Measurements from ENCODE around the gene TMEM233. TPM values are rescaled to one million over a fixed set of nuclear protein-coding genes. Genes with fewer than 3 reads are reported as not detected.
A peak's percentile ranks its signal among the peaks of the same experiment; 100 is the strongest.

The TMEM233 gene
- total and polyA plus RNA-seq, 2 experiments from 2014 or later: not detected

- WGBS (ENCODE audit: low lambda C conversion rate, missing lambda C conversion rate): 35% methylated on average over 9 of the region's 9 CpGs
- Histone ChIP-seq H4K20me1 (ENCODE audit: insufficient read depth, poor library complexity, severe bottlenecking) (no peaks in the 10 kb centered on the region), H3K79me2 (peaks cover 24% of the 10 kb centered on the region), H2AFZ (peak overlapping the region; percentile 46), H3K4me2 (peak overlapping the region; percentile 74), H3K36me3 (replicated peaks; ENCODE audit: insufficient read depth, low read depth) (no peaks in the 10 kb centered on the region), H3K9me2 (replicated peaks; ENCODE audit: insufficient read depth) (no peaks in the 10 kb centered on the region), H3K27ac (no peak overlapping the region), H3K4me3 (peak overlapping the region; percentile 2), H3K4me1 (ENCODE audit: insufficient read depth) (peaks cover 19% of the 10 kb centered on the region), H3K27me3 (no peaks in the 10 kb centered on the region), H3K9me3 (ENCODE audit: low read depth) (no peaks in the 10 kb centered on the region)
- TF ChIP-seq EZH2 (IDR thresholded peaks at IDR 0.05; ENCODE audit: borderline replicate concordance) (no peak), CTCF (IDR thresholded peaks at IDR 0.05; ENCODE audit: poor library complexity) (no peak), EZH2phosphoT487 (IDR thresholded peaks at IDR 0.05; ENCODE audit: low read depth, severe bottlenecking, unreplicated experiment) (no peak)
- no peak for DNase-seq (ENCODE audit: low spot score)
Observed at GRCh38 chr12:119666900-119667576, 73.5 kb downstream of the TMEM233 start.

GRCh38 chr12:119667577-119668323 is 74.2 kb downstream of the TMEM233 start, which contains the start of gene PRKAB1:
PRKAB1 (plus strand) TSS chr12:119668133; CDS start chr12:119668245, 112 bp downstream.
- peak within 1 kb of the TSS; percentile 57 for H2AFZ ChIP-seq
- H3K27ac ChIP-seq: peak within 1 kb of the TSS; percentile 94
- H3K79me2 ChIP-seq: peaks cover 31% of the 10 kb centered on the region
- H4K20me1 ChIP-seq (ENCODE audit: insufficient read depth, poor library complexity, severe bottlenecking): no peaks in the 10 kb centered on the region
- peak; percentile 99 for DNase-seq (ENCODE audit: low spot score)
- no peaks in the 10 kb centered on the region for H3K9me2 ChIP-seq (replicated peaks; ENCODE audit: insufficient read depth)
- TF ChIP-seq EZH2 (IDR thresholded peaks at IDR 0.05; ENCODE audit: borderline replicate concordance) (no peak), CTCF (IDR thresholded peaks at IDR 0.05; ENCODE audit: poor library complexity) (peak; percentile 96)
- no peaks in the 10 kb centered on the region for H3K27me3 ChIP-seq
- H3K9me3 ChIP-seq (ENCODE audit: low read depth): no peaks in the 10 kb centered on the region
- peak within 1 kb of the TSS; percentile 93 for H3K4me2 ChIP-seq
- H3K4me3 ChIP-seq: peak within 1 kb of the TSS; percentile 52
- peaks cover 19% of the 10 kb centered on the region for H3K4me1 ChIP-seq (ENCODE audit: insufficient read depth)
- WGBS (ENCODE audit: low lambda C conversion rate, missing lambda C conversion rate): 1% methylated on average over 69 of the region's 69 CpGs
- no peaks in the 10 kb centered on the region for H3K36me3 ChIP-seq (replicated peaks; ENCODE audit: insufficient read depth, low read depth)

GRCh38 chr12:119668324-119668841 is 74.8 kb downstream of the TMEM233 start:
- Histone ChIP-seq H3K4me3 (peak overlapping the region; percentile 52), H2AFZ (peak overlapping the region; percentile 57), H3K27me3 (no peaks in the 10 kb centered on the region), H3K27ac (peak overlapping the region; percentile 94), H3K79me2 (peaks cover 37% of the 10 kb centered on the region), H3K4me2 (peak overlapping the region; percentile 93), H3K36me3 (replicated peaks; ENCODE audit: insufficient read depth, low read depth) (no peaks in the 10 kb centered on the region), H3K9me3 (ENCODE audit: low read depth) (no peaks in the 10 kb centered on the region), H3K4me1 (ENCODE audit: insufficient read depth) (peaks cover 19% of the 10 kb centered on the region), H4K20me1 (ENCODE audit: insufficient read depth, poor library complexity, severe bottlenecking) (no peaks in the 10 kb centered on the region), H3K9me2 (replicated peaks; ENCODE audit: insufficient read depth) (no peaks in the 10 kb centered on the region)
- TF ChIP-seq EZH2 (IDR thresholded peaks at IDR 0.05; ENCODE audit: borderline replicate concordance): no peak
- no peak for TF ChIP-seq EZH2phosphoT487 (IDR thresholded peaks at IDR 0.05; ENCODE audit: low read depth, severe bottlenecking, unreplicated experiment)
- TF ChIP-seq CTCF (IDR thresholded peaks at IDR 0.05; ENCODE audit: poor library complexity): no peak
- 5% methylated on average over 13 of the region's 14 CpGs for WGBS (ENCODE audit: low lambda C conversion rate, missing lambda C conversion rate)
- no peak for DNase-seq (ENCODE audit: low spot score)
